SK-N-SH treated with all-trans-retinoic acid at 6 μM for 48 hours (cell line): ENCODE data around the gene APOB.

Experiments used
- ATAC-seq: fragments of 200-7000 bp; cut with Tn5 transposase; 3 replicates; pipeline ENCODE4 v1.9.1; 2020; ENCODE audit warnings: mild to moderate bottlenecking, moderate library complexity
- BACH2 ChIP-seq: fragments of 250-450 bp; sonication (Bioruptor Pico); IDR thresholded peaks from 2 replicates; pipeline ENCODE4 v1.9.0; 2021; ENCODE audit warnings: mild to moderate bottlenecking, borderline replicate concordance
- CREB5 ChIP-seq: fragments of 250-450 bp; sonication (Bioruptor Pico); IDR thresholded peaks from 2 replicates; pipeline ENCODE4 v1.5.1; 2020; ENCODE audit warnings: low read depth, mild to moderate bottlenecking, moderate library complexity
- CSRNP3 ChIP-seq: fragments of 250-450 bp; sonication (Bioruptor Pico); IDR thresholded peaks from 2 replicates; pipeline ENCODE4 v1.5.1; 2021; ENCODE audit warnings: mild to moderate bottlenecking, moderate library complexity
- ESRRG ChIP-seq: fragments of 250-450 bp; sonication (Bioruptor Pico); IDR thresholded peaks from 2 replicates; pipeline ENCODE4 v1.6.1; 2021; ENCODE audit warnings: mild to moderate bottlenecking
- GLIS3 ChIP-seq: fragments of 250-450 bp; sonication (Bioruptor Pico); IDR thresholded peaks from 2 replicates; pipeline ENCODE4 v1.5.0; 2020; ENCODE audit warnings: mild to moderate bottlenecking, moderate library complexity
- ISL1 ChIP-seq: fragments of 250-450 bp; sonication (Bioruptor Pico); IDR thresholded peaks from 2 replicates; pipeline ENCODE4 v2.1.2; 2022; ENCODE audit warnings: mild to moderate bottlenecking, moderate library complexity
- PATZ1 ChIP-seq: fragments of 250-450 bp; sonication (Bioruptor Pico); IDR thresholded peaks from 2 replicates; pipeline ENCODE4 v1.8.0; 2020; ENCODE audit warnings: mild to moderate bottlenecking, moderate library complexity, borderline replicate concordance
- POU6F1 ChIP-seq: fragments of 250-450 bp; sonication (Bioruptor Pico); IDR thresholded peaks from 2 replicates; pipeline ENCODE4 v1.8.0; 2021; ENCODE audit warnings: low read depth, mild to moderate bottlenecking, moderate library complexity, borderline replicate concordance
- PPARA ChIP-seq: fragments of 250-450 bp; sonication (Bioruptor Pico); IDR thresholded peaks from 2 replicates; pipeline ENCODE4 v1.5.0; 2020; ENCODE audit warnings: mild to moderate bottlenecking, borderline replicate concordance
- RARB ChIP-seq: fragments of 250-450 bp; sonication (Bioruptor Pico); IDR thresholded peaks from 2 replicates; pipeline ENCODE4 v1.8.0; 2021; ENCODE audit warnings: mild to moderate bottlenecking, moderate library complexity
- SNAI2 ChIP-seq: fragments of 250-450 bp; sonication (Bioruptor Pico); IDR thresholded peaks from 2 replicates; pipeline ENCODE4 v1.5.0; 2020; ENCODE audit warnings: mild to moderate bottlenecking, moderate library complexity
- TCF4 ChIP-seq: fragments of 250-450 bp; sonication (Bioruptor Pico); IDR thresholded peaks from 2 replicates; pipeline ENCODE4 v1.8.0; 2021; ENCODE audit warnings: mild to moderate bottlenecking, moderate library complexity, borderline replicate concordance
- TOX ChIP-seq: fragments of 250-450 bp; sonication (Bioruptor Pico); IDR thresholded peaks from 2 replicates; pipeline ENCODE4 v1.8.0; 2021; ENCODE audit warnings: mild to moderate bottlenecking, moderate library complexity, borderline replicate concordance
- TSHZ2 ChIP-seq: fragments of 250-450 bp; sonication (Bioruptor Pico); IDR thresholded peaks from 2 replicates; pipeline ENCODE4 v1.5.0; 2020; ENCODE audit warnings: mild to moderate bottlenecking, moderate library complexity
- ZC3H10 ChIP-seq: fragments of 250-450 bp; sonication (Bioruptor Pico); IDR thresholded peaks from 2 replicates; pipeline ENCODE4 v1.5.1; 2021; ENCODE audit warnings: mild to moderate bottlenecking, moderate library complexity
- ZFP3 ChIP-seq: fragments of 250-450 bp; sonication (Bioruptor Pico); IDR thresholded peaks from 2 replicates; pipeline ENCODE4 v1.5.0; 2020; ENCODE audit warnings: mild to moderate bottlenecking, moderate library complexity
- ZFP30 ChIP-seq: fragments of 450-650 bp; formaldehyde crosslinking; IDR thresholded peaks from 2 replicates; pipeline ENCODE4 v1.5.0; 2022; ENCODE audit warnings: mild to moderate bottlenecking, moderate library complexity
- ZNF565 ChIP-seq: fragments of 450-650 bp; formaldehyde crosslinking; conservative IDR thresholded peaks from 2 replicates; pipeline ENCODE4 v1.5.0; 2020; ENCODE audit warnings: low read depth, mild to moderate bottlenecking, moderate library complexity
- ZNF70 ChIP-seq: fragments of 450-650 bp; formaldehyde crosslinking; IDR thresholded peaks from 2 replicates; pipeline ENCODE4 v1.5.0; 2020; ENCODE audit warnings: mild to moderate bottlenecking, moderate library complexity
- ZNF8 ChIP-seq: fragments of 450-650 bp; formaldehyde crosslinking; IDR thresholded peaks from 2 replicates; pipeline ENCODE4 v1.5.0; 2020; ENCODE audit warnings: mild to moderate bottlenecking, moderate library complexity

The APOB gene

GRCh38 chr2:21005111-21005699 is 38.7 kb downstream of the APOB start:
- no peak for ATAC-seq
- TF ChIP-seq RARB (CRISPR knock-in tag): no peak
- no peak for TF ChIP-seq CREB5
- no peak for TF ChIP-seq ZFP3 (CRISPR knock-in tag)
- no peak for TF ChIP-seq ZNF8
- no peak for TF ChIP-seq TCF4 (CRISPR knock-in tag)
- no peak for TF ChIP-seq GLIS3
- no peak for TF ChIP-seq ZNF565 (CRISPR knock-in tag)
- no peak for TF ChIP-seq TOX (CRISPR knock-in tag)
- no peak for TF ChIP-seq TSHZ2 (CRISPR knock-in tag)
- no peak for TF ChIP-seq CSRNP3

- ATAC-seq: no peak
- TF ChIP-seq CSRNP3: no peak
These were observed 39.7 kb downstream of the APOB start for GRCh38 chr2:21004181-21004572.

GRCh38 chr2:21003572-21004180 is 40.2 kb downstream of the APOB start:
- no peak for ATAC-seq
- TF ChIP-seq ZNF565 (CRISPR knock-in tag): no peak

- no peak for ATAC-seq
- no peak for TF ChIP-seq RARB (CRISPR knock-in tag)
- no peak for TF ChIP-seq GLIS3
- no peak for TF ChIP-seq TCF4 (CRISPR knock-in tag)
- no peak for TF ChIP-seq ZC3H10 (CRISPR knock-in tag)
- no peak for TF ChIP-seq POU6F1
- no peak for TF ChIP-seq ZFP3 (CRISPR knock-in tag)
- TF ChIP-seq ZNF8: no peak
- TF ChIP-seq CREB5: no peak
- TF ChIP-seq ZNF565 (CRISPR knock-in tag): no peak
- TF ChIP-seq SNAI2: no peak
- no peak for TF ChIP-seq PATZ1 (CRISPR knock-in tag)
- no peak for TF ChIP-seq ESRRG (CRISPR knock-in tag)
- TF ChIP-seq BACH2 (CRISPR knock-in tag): no peak
- no peak for TF ChIP-seq TOX (CRISPR knock-in tag)
- no peak for TF ChIP-seq ZFP30 (CRISPR knock-in tag)
- no peak for TF ChIP-seq CSRNP3
- TF ChIP-seq PPARA (CRISPR knock-in tag): no peak
- no peak for TF ChIP-seq ZNF70 (CRISPR knock-in tag)
- no peak for TF ChIP-seq ISL1 (CRISPR knock-in tag)
These were observed 41.1 kb downstream of the APOB start for GRCh38 chr2:21002814-21003192.
